A549 (cell line): ENCODE measurements around the gene RAB38. TPM values are rescaled to one million over a fixed set of nuclear protein-coding genes. Genes with fewer than 3 reads are reported as not detected.

Source experiments
- ATAC-seq, 2 experiments: fragments of 200-7000 bp in 1 of 2; fragments of >200 bp in 1 of 2; cut with Nextera tagmentation in 1 of 2; cut with Tn5 transposase in 1 of 2; 3 replicates each; pipeline versions ENCODE4 v1.8.0 to v1.9.1; 2018 to 2020; ENCODE audit warnings: mild to moderate bottlenecking in 1 of 2, moderate library complexity in 1 of 2
- CTCF ChIA-PET: fragments of 300-600 bp; sonication (Branson Sonifier 250); formaldehyde crosslinking; extraction: SDS; loops from one replicate; lab custom pipeline; 2021; ENCODE audit warnings: antibody characterized with exemption, inconsistent platforms; lab: Yijun Ruan, JAX
- POLR2A ChIA-PET: fragments of 350-600 bp; formaldehyde crosslinking; extraction: SDS; loops from one replicate; lab custom pipeline; 2021; ENCODE audit warnings: antibody characterized with exemption, inconsistent platforms; lab: Yijun Ruan, JAX
- DNase-seq, 2 experiments: peaks; one replicate each; pipeline versions ENCODE4 v3.0.0 to v3.0.0-alpha.2; 2011 to 2016; ENCODE audit warnings: low read depth in 1 of 2, low spot score in 1 of 2
- FAIRE-seq: peaks from 2 replicates; lab custom pipeline; 2011; peaks lifted over from hg19 to GRCh38; lab: Jason Lieb, UNC
- H3K27ac ChIP-seq, 2 experiments: fragments of >200 bp; sonication (Bioruptor Twin); formaldehyde crosslinking; 3 replicates each; pipeline ENCODE4 v1.5.1; 2016 to 2017
- H3K4me1 ChIP-seq: fragments of >200 bp; sonication (Bioruptor Twin); formaldehyde crosslinking; 3 replicates; pipeline ENCODE4 v1.6.1; 2016
- H3K4me2 ChIP-seq: fragments of >200 bp; sonication (Bioruptor Twin); formaldehyde crosslinking; 3 replicates; pipeline ENCODE4 v1.6.1; 2016
- H3K4me3 ChIP-seq: fragments of >200 bp; sonication (Bioruptor Twin); formaldehyde crosslinking; 3 replicates; pipeline ENCODE4 v1.5.1; 2016
- H3K9me3 ChIP-seq: fragments of >200 bp; sonication (Bioruptor Twin); formaldehyde crosslinking; 3 replicates; pipeline ENCODE4 v1.6.1; 2016
- ATOH8 ChIP-seq: fragments of 250-450 bp; sonication (Bioruptor Pico); IDR thresholded peaks from 2 replicates; pipeline ENCODE4 v1.5.0; 2020; ENCODE audit warnings: low read depth, mild to moderate bottlenecking, moderate library complexity
- CBX8 ChIP-seq: fragments of 200-600 bp; sonication (generic); IDR thresholded peaks from 2 replicates; pipeline ENCODE4 v1.6.1; 2016
- EHMT2 ChIP-seq: fragments of 200-600 bp; sonication (generic); IDR thresholded peaks from 2 replicates; pipeline ENCODE4 v1.6.1; 2016; ENCODE audit warnings: antibody characterized with exemption, low read depth, mild to moderate bottlenecking, moderate library complexity
- FOXS1 ChIP-seq: fragments of 250-450 bp; sonication (Bioruptor Pico); IDR thresholded peaks from 2 replicates; pipeline ENCODE4 v1.5.0; 2020; ENCODE audit warnings: mild to moderate bottlenecking, moderate library complexity
- HDAC2 ChIP-seq: fragments of 200-600 bp; sonication (generic); IDR thresholded peaks from 2 replicates; pipeline ENCODE4 v1.6.1; 2016
- HES2 ChIP-seq: fragments of >200 bp; sonication (Bioruptor Twin); formaldehyde crosslinking; IDR thresholded peaks from 2 replicates; pipeline ENCODE4 v1.6.1; 2016
- HEYL ChIP-seq: fragments of 250-450 bp; sonication (Bioruptor Pico); IDR thresholded peaks from 2 replicates; pipeline ENCODE4 v1.8.0; 2021; ENCODE audit warnings: mild to moderate bottlenecking, moderate library complexity
- HMGXB4 ChIP-seq: fragments of 250-450 bp; sonication (Bioruptor Pico); IDR thresholded peaks from 2 replicates; pipeline ENCODE4 v1.5.0; 2021; ENCODE audit warnings: mild to moderate bottlenecking, moderate library complexity, borderline replicate concordance
- HOXB13 ChIP-seq: fragments of 250-450 bp; sonication (Bioruptor Pico); IDR thresholded peaks from 2 replicates; pipeline ENCODE4 v1.5.0; 2020; ENCODE audit warnings: low read depth, mild to moderate bottlenecking, moderate library complexity
- HOXB5 ChIP-seq: fragments of 250-450 bp; sonication (Bioruptor Pico); IDR thresholded peaks from 2 replicates; pipeline ENCODE4 v1.5.0; 2020; ENCODE audit warnings: mild to moderate bottlenecking, moderate library complexity
- KDM5A ChIP-seq: fragments of 200-600 bp; sonication (generic); IDR thresholded peaks from 2 replicates; pipeline ENCODE4 v1.6.1; 2016; ENCODE audit warnings: antibody characterized with exemption, mild to moderate bottlenecking
- MAFK ChIP-seq: fragments of 450-650 bp; IDR thresholded peaks from 2 replicates; pipeline ENCODE4 v1.6.1; 2014; ENCODE audit not compliant: partially characterized antibody
- MAZ ChIP-seq: fragments of 150-350 bp; IDR thresholded peaks from 2 replicates; pipeline ENCODE4 v1.6.1; 2014; ENCODE audit warnings: antibody characterized with exemption, low read depth, low read length, borderline replicate concordance
- MYC ChIP-seq: IDR thresholded peaks from 2 replicates; pipeline ENCODE4 v1.6.1; 2012; ENCODE audit warnings: mild to moderate bottlenecking, inconsistent platforms, low read length, improper control_type of control experiment, borderline replicate concordance
- NR3C1 ChIP-seq: fragments of >200 bp; sonication (Bioruptor Twin); formaldehyde crosslinking; IDR thresholded peaks from 3 replicates; pipeline ENCODE4 v1.6.1; 2017
- RFX5 ChIP-seq: fragments of 450-650 bp; IDR thresholded peaks from 2 replicates; pipeline ENCODE4 v1.7.1; 2014; ENCODE audit warnings: antibody characterized with exemption, mild to moderate bottlenecking, moderate library complexity
- SREBF2 ChIP-seq: fragments of 450-650 bp; IDR thresholded peaks from 2 replicates; pipeline ENCODE4 v1.6.1; 2014; ENCODE audit warnings: mild to moderate bottlenecking, moderate library complexity
- TFCP2L1 ChIP-seq: fragments of 250-450 bp; sonication (Bioruptor Pico); IDR thresholded peaks from 2 replicates; pipeline ENCODE4 v1.5.0; 2021; ENCODE audit warnings: mild to moderate bottlenecking
- TP53 ChIP-seq: fragments of 250-450 bp; sonication (Bioruptor Pico); IDR thresholded peaks from 2 replicates; pipeline ENCODE4 v1.5.0; 2021; ENCODE audit warnings: mild to moderate bottlenecking, moderate library complexity
- USF2 ChIP-seq: fragments of 450-650 bp; IDR thresholded peaks from 2 replicates; pipeline ENCODE4 v1.6.1; 2014; ENCODE audit warnings: antibody characterized with exemption
- ZFP36 ChIP-seq: fragments of 450-650 bp; IDR thresholded peaks from 2 replicates; pipeline ENCODE4 v1.6.1; 2014; ENCODE audit warnings: borderline replicate concordance; ENCODE audit not compliant: partially characterized antibody
- ZSCAN20 ChIP-seq: fragments of 250-450 bp; sonication (Bioruptor Pico); IDR thresholded peaks from 2 replicates; pipeline ENCODE4 v1.8.0; 2022; ENCODE audit warnings: mild to moderate bottlenecking, moderate library complexity
- WGBS: methylation state at CpG from one replicate; pipeline ENCODE4 v1.1.6; 2017; ENCODE audit errors: missing lambda C conversion rate; 5-methylcytosine and 5-hydroxymethylcytosine counted together
- polyA plus RNA-seq, 4 experiments: library from polyadenylated mRNA; depleted of rRNA in 3 of 4; stranded (reverse); fragments of >200 nt; fragmentation: RNase III in 1 of 4; extraction: RNeasy Plus Mini Kit Qiagen cat#74134 plus additional on column Dnase treatment in 1 of 4; gene quantifications; 2 replicates in 3 of 4; 3 replicates in 1 of 4; pipeline ENCODE4 v1.2.3, GENCODE V29; 2011 to 2017

The RAB38 gene
- polyA plus RNA-seq, 2 of the 4 experiments (the other 2 are of a cell fraction): 0.59 to 1.6 TPM

GRCh38 chr11:88171982-88172381, 3.3 kb downstream of the RAB38 start:
- ChIA-PET POLR2A (no interaction called here), CTCF (interaction anchor here (1.1 kb wide), 1 partner anchor 155 kb away, joined by 3 read pairs; no protein-coding TSS in a partner anchor)
- no peak for FAIRE-seq
- H3K4me2 ChIP-seq: no peak overlapping the region
- no peak for DNase-seq
- no peak overlapping the region for H3K27ac ChIP-seq
- no peaks in the 10 kb centered on the region for H3K4me1 ChIP-seq
- H3K4me3 ChIP-seq: no peak overlapping the region
- 52% methylated on average over 2 of the region's 2 CpGs for WGBS
- no peaks in the 10 kb centered on the region for H3K9me3 ChIP-seq
- ATAC-seq: no peak
- TF ChIP-seq ATOH8 (CRISPR knock-in tag) (no peak), HOXB13 (no peak), HOXB5 (CRISPR knock-in tag) (no peak), KDM5A (no peak), ZSCAN20 (no peak), MYC (no peak), MAZ (no peak), TFCP2L1 (CRISPR knock-in tag) (no peak)

GRCh38 chr11:88170673-88171072, 4.6 kb downstream of the RAB38 start:
- no peaks in the 10 kb centered on the region for H3K4me1 ChIP-seq
- no peaks in the 10 kb centered on the region for H3K9me3 ChIP-seq
- no peak overlapping the region for H3K4me3 ChIP-seq
- ATAC-seq (no peak), DNase-seq (no peak), FAIRE-seq (no peak)
- WGBS: 51% methylated on average over 2 of the region's 2 CpGs
- CTCF ChIA-PET: interaction anchor here (1.2 kb wide), 1 partner anchor 373 kb away, joined by 3 read pairs; no protein-coding TSS in a partner anchor
- TF ChIP-seq FOXS1 (CRISPR knock-in tag) (no peak), ZFP36 (no peak), TP53 (no peak)
- H3K27ac ChIP-seq: no peak overlapping the region
- H3K4me2 ChIP-seq: no peak overlapping the region
- POLR2A ChIA-PET: no interaction called here

- FAIRE-seq (no peak), DNase-seq (no peak), ATAC-seq (no peak)
- POLR2A ChIA-PET: no interaction called here
- Histone ChIP-seq H3K4me2 (no peak overlapping the region), H3K4me3 (no peak overlapping the region), H3K4me1 (no peaks in the 10 kb centered on the region), H3K27ac (no peak overlapping the region), H3K9me3 (no peaks in the 10 kb centered on the region)
- CTCF ChIA-PET: no interaction called here
- TF ChIP-seq SREBF2 (no peak), HMGXB4 (CRISPR knock-in tag) (no peak), MAFK (no peak), HDAC2 (no peak), NR3C1 (no peak), HEYL (CRISPR knock-in tag) (no peak), TP53 (no peak), HES2 (no peak), RFX5 (no peak), USF2 (no peak), CBX8 (no peak), EHMT2 (no peak), HOXB5 (CRISPR knock-in tag) (no peak), HOXB13 (no peak)
- 55% methylated on average over 4 of the region's 4 CpGs for WGBS
Measured at GRCh38 chr11:88169881-88170280, 5.4 kb downstream of the RAB38 start.
